ENCODE results near the gene PICK1.

- TF ChIP-seq CTCF (IDR thresholded peaks at IDR 0.05) (no peak), EP300 (IDR thresholded peaks at IDR 0.05) (no peak)
Measured at GRCh38 chr22:38046070-38046748, 11.0 kb upstream of the PICK1 start.
